Gastrocnemius medialis (tissue), 4 donors: ENCODE data around the gene ARHGAP10.

Source experiments
- CTCF ChIP-seq, 5 experiments: fragments of 450-650 bp in 3 of 5; fragments of 200-600 bp in 2 of 5; sonication (generic) in 2 of 5; IDR thresholded peaks in 4 of 5; conservative IDR thresholded peaks in 1 of 5; 1 replicate in 4 of 5; 2 replicates in 1 of 5; pipeline ENCODE4 v1.5.1; 2016 to 2019; ENCODE audit warnings: antibody characterized with exemption in 5 of 5, mild to moderate bottlenecking in 3 of 5, moderate library complexity in 3 of 5
- POLR2A ChIP-seq, 2 donors: fragments of 450-650 bp; IDR thresholded peaks; one replicate each; pipeline ENCODE4 v1.6.1; 2017; ENCODE audit warnings: antibody characterized with exemption in 2 of 2, mild to moderate bottlenecking in 2 of 2, moderate library complexity in 2 of 2

GRCh38 chr4:147851135-147851534, 119.2 kb downstream of the ARHGAP10 start:
- TF ChIP-seq POLR2A (IDR thresholded peaks at IDR 0.05) (no peak), CTCF (IDR thresholded peaks at IDR 0.05 in 4 of 5, conservative IDR thresholded peaks at IDR 0.05 in 1 of 5) (no peak)
